ENCODE results near the gene FAM222A. TPM values are rescaled to one million over a fixed set of nuclear protein-coding genes. Genes with fewer than 3 reads are reported as not detected.

Gene FAM222A
- total and polyA plus RNA-seq, 2 of the 8 experiments (the other 6 are each of a cell fraction or from before 2014, with no cell fraction given), result 0.94 to 1.1 TPM

GRCh38 chr12:109753054-109753401 is 39.4 kb downstream of the FAM222A start:
- 95% methylated on average over 5 of the region's 5 CpGs; no CpG with 5 or more reads in 1 of the 2 experiments for WGBS, 2 experiments (ENCODE audit: extremely low coverage in 1 of 2, insufficient coverage in 1 of 2, insufficient read length in 1 of 2, insufficient replicate concordance in 2 of 2, low coverage in 1 of 2, low lambda C conversion rate in 2 of 2, missing lambda C conversion rate in 1 of 2)
- Histone ChIP-seq H2BK5ac (ENCODE audit: low read depth, low read length) (no peak overlapping the region), H3K79me2 (ENCODE audit: control insufficient read depth in 1 of 2, insufficient read depth in 2 of 2, low read length in 2 of 2) (no peaks in the 10 kb centered on the region), H2BK120ac (replicated peaks; ENCODE audit: low read depth, low read length) (no peak overlapping the region), H3K23me2 (ENCODE audit: low read depth, low read length) (no peaks in the 10 kb centered on the region), H3K4me1 (replicated peaks in 1 of 4; ENCODE audit: control insufficient read depth in 3 of 4, insufficient read depth in 4 of 4, low read length in 3 of 4) (peaks cover 0 to 2% (median 0%) of the 10 kb centered on the region in 4 experiments; a peak in 3 of 7 replicates), H2AK5ac (ENCODE audit: low read depth, low read length) (0 out of 2 replicates have a peak overlapping the region, but pooled peaks have one; percentile 13), H3K4me3 (ENCODE audit: extremely low read depth in 1 of 4, insufficient read depth in 2 of 4, low read depth in 3 of 4, low read length in 4 of 4) (no peak overlapping the region), H3K18ac (ENCODE audit: extremely low read depth, low read length) (no peak overlapping the region), H3K23ac (ENCODE audit: insufficient read length) (no peak overlapping the region), H2BK15ac (ENCODE audit: low read length) (no peak overlapping the region), H3K56ac (replicated peaks; ENCODE audit: insufficient read length, low read depth, low read length) (no peak overlapping the region), H3K4ac (replicated peaks; ENCODE audit: insufficient read length, low read depth, low read length) (no peak overlapping the region), H4K5ac (ENCODE audit: insufficient read length, low read depth, low read length) (no peak overlapping the region), H3K4me2 (ENCODE audit: insufficient read depth in 1 of 2, low read depth in 2 of 2, low read length in 2 of 2) (no peak overlapping the region), H3K79me1 (ENCODE audit: low read depth, low read length) (no peaks in the 10 kb centered on the region), H3K9ac (replicated peaks in 1 of 4; ENCODE audit: extremely low read depth in 1 of 4, low read depth in 3 of 4, low read length in 3 of 4) (no peak overlapping the region; a peak in 1 of 7 replicates), H4K8ac (ENCODE audit: extremely low read depth, insufficient read depth, low read length) (no peak overlapping the region), H2BK20ac (ENCODE audit: low read length) (no peak overlapping the region), H3K9me3 (ENCODE audit: insufficient read depth in 2 of 2, low read depth in 1 of 2, low read length in 1 of 2) (no peaks in the 10 kb centered on the region), H2BK12ac (ENCODE audit: low read depth, low read length) (no peak overlapping the region), H3K14ac (ENCODE audit: insufficient read length) (no peak overlapping the region), H3K27ac (ENCODE audit: low read depth, low read length) (no peak overlapping the region), H4K20me1 (replicated peaks in 1 of 2; ENCODE audit: control insufficient read depth in 1 of 2, insufficient read depth in 2 of 2, low read length in 2 of 2) (no peaks in the 10 kb centered on the region), H3K36me3 (ENCODE audit: control insufficient read depth in 2 of 4, insufficient read depth in 4 of 4, low read length in 3 of 4) (no peaks in the 10 kb centered on the region), H3K27me3 (replicated peaks in 1 of 4; ENCODE audit: control insufficient read depth in 3 of 4, extremely low read depth in 1 of 4, insufficient read depth in 3 of 4, low read length in 3 of 4) (no peaks in the 10 kb centered on the region), H4K91ac (replicated peaks; ENCODE audit: insufficient read length, low read length) (peak overlapping the region; percentile 55), H2AFZ (ENCODE audit: low read length) (no peak overlapping the region)
- ChIA-PET POLR2A (ENCODE audit: partially characterized antibody) (no interaction called here), CTCF (ENCODE audit: partially characterized antibody) (interaction anchor here (1.0 to 3.0 kb wide), 6 partner anchors 10 to 155 kb away, joined by 3 to 19 read pairs (median 7); no protein-coding TSS in a partner anchor)
- DNase-seq (ENCODE audit: low read depth in 1 of 2, low spot score in 2 of 2), result peak in 1 of 2 experiments; percentile 26
- FAIRE-seq, result no peak
- TF ChIP-seq E2F6 (IDR thresholded peaks at IDR 0.05) (no peak), CHD1 (IDR thresholded peaks at IDR 0.05; ENCODE audit: low read depth, low read length) (no peak), GABPA (IDR thresholded peaks at IDR 0.05; ENCODE audit: borderline replicate concordance, insufficient read depth, low read length) (no peak), SUZ12 (IDR thresholded peaks at IDR 0.05; ENCODE audit: low read length) (no peak), TAF1 (IDR thresholded peaks at IDR 0.05; ENCODE audit: low read depth, low read length) (no peak)
